Mesendoderm (in vitro differentiated cells): ENCODE measurements around the gene SPAG5.

Experiments used
- DNase-seq: peaks from one replicate; pipeline ENCODE4 v3.0.0; 2013
- H2AK5ac ChIP-seq: 2 replicates; pipeline ENCODE4 v1.6.1; 2013; ENCODE audit warnings: low read length, inconsistent platforms
- H2BK120ac ChIP-seq: 2 replicates; pipeline ENCODE4 v1.6.1; 2013; ENCODE audit warnings: low read depth, mild to moderate bottlenecking, low read length, moderate library complexity, mixed read lengths
- H2BK15ac ChIP-seq: replicated peaks from 2 replicates; pipeline ENCODE4 v1.6.1; 2013; ENCODE audit warnings: low read depth, mild to moderate bottlenecking, moderate library complexity
- H2BK5ac ChIP-seq: 2 replicates; pipeline ENCODE4 v1.6.1; 2013; ENCODE audit warnings: low read length, inconsistent platforms
- H3K18ac ChIP-seq: 2 replicates; pipeline ENCODE4 v1.6.1; 2013; ENCODE audit warnings: mild to moderate bottlenecking, low read length, mixed read lengths
- H3K23ac ChIP-seq: one replicate; pipeline ENCODE4 v1.6.1; 2013; ENCODE audit warnings: low read length
- H3K27ac ChIP-seq: 2 replicates; pipeline ENCODE4 v1.5.1; 2013; ENCODE audit warnings: low read depth, mild to moderate bottlenecking, inconsistent platforms, low read length, moderate library complexity
- H3K27me3 ChIP-seq: 2 replicates; pipeline ENCODE4 v1.6.1; 2013; ENCODE audit warnings: low read length, control low read depth, mild to moderate bottlenecking, inconsistent platforms; ENCODE audit not compliant: insufficient read depth, poor library complexity
- H3K36me3 ChIP-seq: 2 replicates; pipeline ENCODE4 v1.6.1; 2013; ENCODE audit warnings: low read length, inconsistent platforms; ENCODE audit not compliant: control insufficient read depth, insufficient read depth
- H3K4ac ChIP-seq: one replicate; pipeline ENCODE4 v1.6.1; 2013; ENCODE audit warnings: low read depth, mild to moderate bottlenecking, low read length, moderate library complexity
- H3K4me1 ChIP-seq: 2 replicates; pipeline ENCODE4 v1.6.1; 2013; ENCODE audit warnings: low read depth, low read length, inconsistent platforms; ENCODE audit not compliant: control insufficient read depth
- H3K4me2 ChIP-seq: 2 replicates; pipeline ENCODE4 v1.6.1; 2013; ENCODE audit warnings: low read length
- H3K4me3 ChIP-seq: 2 replicates; pipeline ENCODE4 v1.5.1; 2013; ENCODE audit warnings: mild to moderate bottlenecking, low read length
- H3K56ac ChIP-seq: one replicate; pipeline ENCODE4 v1.6.1; 2013; ENCODE audit warnings: low read length
- H3K79me1 ChIP-seq: 2 replicates; pipeline ENCODE4 v1.6.1; 2013; ENCODE audit warnings: low read length, inconsistent platforms
- H3K79me2 ChIP-seq: 2 replicates; pipeline ENCODE4 v1.6.1; 2013; ENCODE audit warnings: mild to moderate bottlenecking, low read length; ENCODE audit not compliant: control insufficient read depth, insufficient read depth
- H3K9ac ChIP-seq: 2 replicates; pipeline ENCODE4 v1.6.1; 2013; ENCODE audit warnings: low read length, inconsistent platforms
- H4K5ac ChIP-seq: one replicate; pipeline ENCODE4 v1.6.1; 2013; ENCODE audit warnings: low read length
- H4K8ac ChIP-seq: one replicate; pipeline ENCODE4 v1.6.1; 2013; ENCODE audit warnings: low read depth, mild to moderate bottlenecking, control low read depth, low read length, moderate library complexity
- WGBS: extraction: QIAGEN DNeasy Blood & Tissue Kit; methylation state at CpG from one replicate; pipeline ENCODE4 v1.1.7; 2013; ENCODE audit warnings: low lambda C conversion rate, missing lambda C conversion rate; ENCODE audit not compliant: insufficient coverage; ENCODE audit errors: extremely low coverage; 5-methylcytosine and 5-hydroxymethylcytosine counted together

SPAG5 gene

DNA sequence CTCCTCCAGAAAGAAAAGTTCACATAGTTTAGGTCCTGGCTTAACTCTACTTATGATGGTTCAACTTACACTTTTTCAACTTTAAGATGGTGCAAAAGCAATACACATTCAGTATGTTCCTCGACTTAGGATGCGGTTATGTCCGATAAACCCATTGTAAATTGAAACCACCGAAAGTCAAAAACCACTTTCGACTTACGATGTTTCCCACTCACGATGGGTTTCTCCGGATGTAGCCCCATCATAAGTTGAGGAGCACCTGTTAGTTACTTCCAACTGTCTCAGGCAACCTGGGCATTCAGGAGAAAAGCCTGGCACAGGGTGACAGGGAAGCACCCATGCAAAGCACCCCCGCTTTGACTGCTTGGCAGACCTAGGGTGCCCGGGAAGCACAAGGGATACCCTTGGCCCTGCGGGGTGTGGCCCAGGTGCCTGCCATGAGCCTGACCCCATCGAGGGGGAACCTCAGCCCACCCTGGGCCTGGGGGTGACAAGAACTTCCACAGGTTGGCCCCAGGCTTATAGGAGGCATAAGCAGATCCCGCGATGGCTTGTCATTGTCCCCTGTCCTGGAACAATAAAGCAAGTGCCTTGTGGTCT, 60.4 kb downstream of the SPAG5 start:
- Histone ChIP-seq H3K36me3 (no peaks in the 10 kb centered on the region), H3K79me1 (no peaks in the 10 kb centered on the region), H2BK5ac (no peak overlapping the region), H2BK120ac (no peak overlapping the region), H3K27me3 (no peaks in the 10 kb centered on the region), H3K4me3 (no peak overlapping the region), H2BK15ac (no peak overlapping the region), H3K27ac (no peak overlapping the region), H3K56ac (no peak overlapping the region), H3K4me2 (no peak overlapping the region), H3K23ac (no peak overlapping the region), H2AK5ac (no peak overlapping the region), H4K8ac (no peak overlapping the region), H3K9ac (no peak overlapping the region), H3K18ac (no peak overlapping the region), H3K4ac (no peak overlapping the region), H4K5ac (no peak overlapping the region), H3K79me2 (no peaks in the 10 kb centered on the region), H3K4me1 (no peaks in the 10 kb centered on the region)
- DNase-seq: no peak
- WGBS: no CpG with 5 or more reads among the region's 14 CpGs

DNA sequence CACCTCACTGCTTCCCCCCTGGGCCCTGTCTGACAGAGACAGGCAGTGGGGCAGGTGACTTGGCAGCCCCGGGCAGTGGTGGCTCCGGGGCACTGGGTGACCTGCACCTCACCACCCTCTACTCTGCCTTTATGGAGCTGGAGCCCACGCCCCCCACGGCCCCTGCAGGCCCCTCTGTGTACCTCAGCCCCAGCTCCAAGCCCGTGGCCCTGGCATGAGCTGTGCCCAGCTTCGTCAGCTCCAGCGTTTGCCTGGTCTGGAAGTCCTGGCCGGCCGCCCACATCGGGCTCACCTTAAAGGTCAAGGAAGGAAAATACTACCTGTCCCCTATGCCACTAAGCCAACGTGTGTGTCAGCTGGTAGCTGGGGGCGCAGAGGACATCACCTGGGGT, 61.6 kb downstream of the SPAG5 start:
- H4K5ac ChIP-seq: no peak overlapping the region
- no peak overlapping the region for H3K18ac ChIP-seq
- H3K56ac ChIP-seq: no peak overlapping the region
- no peaks in the 10 kb centered on the region for H3K79me1 ChIP-seq
- no peak overlapping the region for H2AK5ac ChIP-seq
- no peaks in the 10 kb centered on the region for H3K79me2 ChIP-seq
- H3K9ac ChIP-seq: no peak overlapping the region
- no peak overlapping the region for H4K8ac ChIP-seq
- no peak overlapping the region for H3K4ac ChIP-seq
- DNase-seq: no peak
- H2BK120ac ChIP-seq: no peak overlapping the region
- H3K27me3 ChIP-seq: no peaks in the 10 kb centered on the region
- H2BK15ac ChIP-seq: no peak overlapping the region
- H3K23ac ChIP-seq: no peak overlapping the region
- H3K4me1 ChIP-seq: no peaks in the 10 kb centered on the region
- no peaks in the 10 kb centered on the region for H3K36me3 ChIP-seq
- H3K27ac ChIP-seq: no peak overlapping the region
- WGBS: no CpG with 5 or more reads among the region's 12 CpGs
- no peak overlapping the region for H3K4me3 ChIP-seq
- no peak overlapping the region for H2BK5ac ChIP-seq
- no peak overlapping the region for H3K4me2 ChIP-seq

DNA sequence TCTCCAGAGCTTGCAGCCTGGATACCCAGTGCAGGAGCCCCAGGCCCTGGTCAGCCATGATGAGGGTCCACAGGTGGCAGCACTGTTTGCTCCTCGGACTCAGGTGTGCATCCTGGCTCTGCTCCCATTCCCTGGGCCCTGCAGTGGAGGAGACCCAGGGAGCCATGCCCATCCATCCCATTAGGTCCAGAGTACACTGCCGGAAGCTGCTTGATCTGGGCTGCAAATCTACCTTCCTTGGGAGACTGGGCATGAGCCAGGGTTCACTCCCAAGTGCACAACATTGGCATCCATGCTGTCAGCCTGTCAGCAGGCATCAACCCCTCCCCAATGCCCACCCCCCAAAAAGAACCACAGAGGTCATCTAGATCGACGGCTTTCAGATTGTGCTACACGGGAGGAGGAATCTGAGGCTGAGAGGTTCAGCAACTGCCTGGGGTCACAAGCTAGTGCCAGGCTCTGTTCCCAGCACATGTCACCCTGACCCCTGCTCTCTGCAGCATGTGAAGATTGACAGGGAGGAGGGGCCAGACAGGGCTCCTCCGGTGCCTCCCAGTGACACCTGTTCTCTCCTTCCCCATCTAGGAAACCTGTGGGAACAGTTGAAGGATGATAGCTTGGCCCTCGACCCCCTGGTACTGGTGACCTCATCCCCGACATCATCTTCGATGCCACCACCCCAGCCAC, 62.1 kb downstream of the SPAG5 start:
- no peak overlapping the region for H4K5ac ChIP-seq
- H3K23ac ChIP-seq: no peak overlapping the region
- no peaks in the 10 kb centered on the region for H3K79me2 ChIP-seq
- H2BK120ac ChIP-seq: no peak overlapping the region
- no peaks in the 10 kb centered on the region for H3K4me1 ChIP-seq
- H3K18ac ChIP-seq: no peak overlapping the region
- no peak overlapping the region for H3K4ac ChIP-seq
- H3K27ac ChIP-seq: no peak overlapping the region
- H3K27me3 ChIP-seq: no peaks in the 10 kb centered on the region
- H2AK5ac ChIP-seq: no peak overlapping the region
- H3K4me3 ChIP-seq: no peak overlapping the region
- H3K56ac ChIP-seq: no peak overlapping the region
- no peaks in the 10 kb centered on the region for H3K36me3 ChIP-seq
- no peak overlapping the region for H2BK15ac ChIP-seq
- no peak overlapping the region for H3K9ac ChIP-seq
- no peak overlapping the region for H4K8ac ChIP-seq
- DNase-seq: no peak
- H3K4me2 ChIP-seq: no peak overlapping the region
- WGBS: no CpG with 5 or more reads among the region's 9 CpGs
- H3K79me1 ChIP-seq: no peaks in the 10 kb centered on the region
- no peak overlapping the region for H2BK5ac ChIP-seq

DNA sequence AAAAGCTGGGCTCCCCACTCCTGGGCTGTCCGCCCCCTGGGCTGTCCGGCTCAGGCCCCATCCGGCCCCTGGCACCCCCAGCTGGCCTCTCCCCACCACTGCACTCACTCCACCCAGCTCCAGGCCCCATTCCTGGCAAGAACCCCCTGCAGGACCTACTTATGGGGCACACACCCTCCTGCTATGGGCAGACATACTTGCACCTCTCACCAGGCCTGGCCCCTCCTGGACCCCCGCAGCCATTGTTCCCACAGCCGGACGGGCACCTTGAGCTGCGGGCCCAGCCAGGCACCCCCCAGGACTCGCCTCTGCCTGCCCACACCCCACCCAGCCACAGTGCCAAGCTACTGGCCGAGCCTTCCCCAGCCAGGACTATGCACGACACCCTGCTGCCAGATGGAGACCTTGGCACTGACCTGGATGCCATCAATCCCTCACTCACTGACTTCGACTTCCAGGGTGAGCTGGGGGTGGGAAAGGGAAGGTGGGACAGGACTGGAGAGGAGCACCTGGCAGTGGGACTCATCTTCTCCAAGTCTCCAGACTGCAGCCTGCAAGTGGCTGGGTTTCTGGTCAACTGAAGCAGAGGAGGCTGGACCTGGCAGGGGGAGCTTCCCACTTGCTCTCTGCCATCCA, 64.0 kb downstream of the SPAG5 start:
- no peaks in the 10 kb centered on the region for H3K27me3 ChIP-seq
- H3K18ac ChIP-seq: no peak overlapping the region
- no peak overlapping the region for H4K8ac ChIP-seq
- no peak overlapping the region for H3K9ac ChIP-seq
- H3K56ac ChIP-seq: no peak overlapping the region
- no peak overlapping the region for H3K4ac ChIP-seq
- no peaks in the 10 kb centered on the region for H3K79me1 ChIP-seq
- H3K23ac ChIP-seq: no peak overlapping the region
- no peak overlapping the region for H2BK5ac ChIP-seq
- no peak overlapping the region for H3K4me2 ChIP-seq
- no peaks in the 10 kb centered on the region for H3K4me1 ChIP-seq
- H3K79me2 ChIP-seq: no peaks in the 10 kb centered on the region
- no CpG with 5 or more reads among the region's 11 CpGs for WGBS
- no peaks in the 10 kb centered on the region for H3K36me3 ChIP-seq
- H2BK120ac ChIP-seq: no peak overlapping the region
- no peak overlapping the region for H3K4me3 ChIP-seq
- no peak overlapping the region for H2AK5ac ChIP-seq
- H4K5ac ChIP-seq: no peak overlapping the region
- H2BK15ac ChIP-seq: no peak overlapping the region
- H3K27ac ChIP-seq: no peak overlapping the region
- DNase-seq: no peak

DNA sequence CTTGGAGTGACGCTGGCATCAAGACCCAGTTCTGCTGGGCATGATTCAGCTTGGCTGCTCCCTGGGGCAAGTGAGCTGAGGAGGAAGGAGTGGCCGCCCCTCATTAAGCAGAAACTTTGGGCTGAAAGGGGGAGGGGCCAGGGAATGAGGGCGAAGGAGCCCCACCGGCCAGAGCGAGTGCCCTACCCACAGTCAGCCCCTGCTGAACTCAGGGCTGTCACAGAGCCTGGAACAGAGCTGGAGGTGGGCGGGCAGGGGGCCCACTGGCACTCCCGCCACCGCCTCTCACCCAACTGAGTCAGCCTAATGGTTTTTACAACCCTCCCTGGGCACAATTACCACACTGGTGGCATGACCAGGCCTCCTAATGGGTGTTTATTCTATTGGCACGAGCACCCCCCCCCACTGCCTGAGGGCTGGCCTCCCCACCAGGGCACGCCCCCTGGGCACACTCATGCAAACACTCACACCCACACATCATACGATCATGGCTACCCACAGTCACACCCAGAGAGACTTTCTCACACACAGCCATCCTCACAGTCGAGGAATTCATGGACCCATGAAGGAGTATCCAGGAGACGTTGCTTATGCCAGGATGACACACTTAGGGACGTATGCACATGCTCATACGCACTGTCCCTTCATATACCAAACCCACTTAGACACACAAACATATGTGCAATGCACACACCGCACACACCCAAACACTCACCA, 65.6 kb downstream of the SPAG5 start:
- Histone ChIP-seq H3K4me1 (no peaks in the 10 kb centered on the region), H2BK5ac (no peak overlapping the region), H3K9ac (no peak overlapping the region), H3K4ac (no peak overlapping the region), H4K5ac (no peak overlapping the region), H3K27ac (no peak overlapping the region), H3K18ac (no peak overlapping the region), H3K79me2 (no peaks in the 10 kb centered on the region), H2BK120ac (no peak overlapping the region), H3K23ac (no peak overlapping the region), H3K56ac (no peak overlapping the region), H4K8ac (no peak overlapping the region), H3K4me3 (no peak overlapping the region), H3K79me1 (no peaks in the 10 kb centered on the region), H2AK5ac (no peak overlapping the region), H3K36me3 (no peaks in the 10 kb centered on the region), H2BK15ac (no peak overlapping the region), H3K4me2 (no peak overlapping the region), H3K27me3 (no peaks in the 10 kb centered on the region)
- DNase-seq: no peak
- WGBS: no CpG with 5 or more reads among the region's 16 CpGs
